ENCODE data around the gene SH2B3. TPM values are rescaled to one million over a fixed set of nuclear protein-coding genes. Genes with fewer than 3 reads are reported as not detected.
A peak's percentile ranks its signal among the peaks of the same experiment; 100 is the strongest.

SH2B3 gene
- 10 to 100 TPM; 29.7 to 29.8 TPM for total RNA-seq

GRCh38 chr12:111405859-111406473 lies at the start of gene SH2B3:
TSS of gene SH2B3 (plus strand) at chr12:111405923. CDS start at chr12:111418146, 12,223 bp downstream.
- H3K4me3 Mint-ChIP-seq = peak within 1 kb of the TSS; percentile 91
- H3K27ac Mint-ChIP-seq = peak within 1 kb of the TSS; percentile 92
- peaks cover 15% of the 10 kb centered on the region for H3K36me3 Mint-ChIP-seq (ENCODE audit: low read depth)
- H3K9me3 Mint-ChIP-seq = no peaks in the 10 kb centered on the region
- no peaks in the 10 kb centered on the region for H3K27me3 Mint-ChIP-seq
- peaks cover 60% of the 10 kb centered on the region for H3K4me1 Mint-ChIP-seq
- ChIA-PET CTCF (interaction anchor here (2.4 to 8.8 kb wide), 4 partner anchors 9 to 44 kb away, joined by 10 to 73 read pairs (median 14); no protein-coding TSS in a partner anchor), POLR2A (no interaction called here)
- DNase-seq = peak; percentile 82

- Mint-ChIP-seq H3K9me3 (no peaks in the 10 kb centered on the region), H3K4me1 (peaks cover 11% of the 10 kb centered on the region), H3K27ac (no peak overlapping the region), H3K27me3 (peaks cover 14% of the 10 kb centered on the region), H3K4me3 (no peak overlapping the region), H3K36me3 (ENCODE audit: low read depth) (no peaks in the 10 kb centered on the region)
- ChIA-PET CTCF (interaction anchor here (1.1 to 1.3 kb wide), 3 partner anchors 16 to 92 kb away, joined by 3 to 4 read pairs (median 3); no protein-coding TSS in a partner anchor), POLR2A (no interaction called here)
- peak; percentile 22 for DNase-seq
These were observed 46.4 kb upstream of the SH2B3 start for GRCh38 chr12:111359231-111359913.

- H3K36me3 Mint-ChIP-seq (ENCODE audit: low read depth) = no peaks in the 10 kb centered on the region
- H3K27ac Mint-ChIP-seq = no peak overlapping the region
- H3K9me3 Mint-ChIP-seq = no peaks in the 10 kb centered on the region
- peaks cover 11% of the 10 kb centered on the region for H3K4me1 Mint-ChIP-seq
- H3K4me3 Mint-ChIP-seq = no peak overlapping the region
- POLR2A ChIA-PET = no interaction called here
- peaks cover 14% of the 10 kb centered on the region for H3K27me3 Mint-ChIP-seq
- no peak for DNase-seq
- CTCF ChIA-PET = interaction anchor here (1.1 to 1.3 kb wide), 3 partner anchors 17 to 92 kb away, joined by 3 to 4 read pairs (median 3); no protein-coding TSS in a partner anchor
These were observed 45.8 kb upstream of the SH2B3 start for GRCh38 chr12:111359914-111360276.

- Mint-ChIP-seq H3K4me1 (peaks cover 11% of the 10 kb centered on the region), H3K27ac (no peak overlapping the region), H3K9me3 (no peaks in the 10 kb centered on the region), H3K27me3 (peaks cover 14% of the 10 kb centered on the region), H3K4me3 (no peak overlapping the region), H3K36me3 (ENCODE audit: low read depth) (no peaks in the 10 kb centered on the region)
- DNase-seq = no peak
- CTCF ChIA-PET = interaction anchor here (0.6 to 1.4 kb wide), 6 partner anchors 9 to 113 kb away, joined by 3 to 4 read pairs (median 3); partner anchors contain the start of gene PHETA1
- POLR2A ChIA-PET = no interaction called here
These were observed 45.3 kb upstream of the SH2B3 start for GRCh38 chr12:111360325-111360930.

GRCh38 chr12:111361073-111361716 lies 44.5 kb upstream of the SH2B3 start:
- ChIA-PET POLR2A (interaction anchor here (0.6 kb wide), 1 partner anchor 8 kb away, joined by 5 read pairs; no protein-coding TSS in a partner anchor), CTCF (interaction anchor here (0.6 to 1.4 kb wide), 2 partner anchors 8 to 112 kb away, joined by 3 to 4 read pairs; partner anchors contain the start of gene PHETA1)
- H3K9me3 Mint-ChIP-seq = no peaks in the 10 kb centered on the region
- H3K4me1 Mint-ChIP-seq = peaks cover 11% of the 10 kb centered on the region
- H3K27ac Mint-ChIP-seq = no peak overlapping the region
- no peak for DNase-seq
- H3K4me3 Mint-ChIP-seq = no peak overlapping the region
- peaks cover 14% of the 10 kb centered on the region for H3K27me3 Mint-ChIP-seq
- no peaks in the 10 kb centered on the region for H3K36me3 Mint-ChIP-seq (ENCODE audit: low read depth)

- peaks cover 15% of the 10 kb centered on the region for H3K27me3 Mint-ChIP-seq
- H3K27ac Mint-ChIP-seq = no peak overlapping the region
- no peak overlapping the region for H3K4me3 Mint-ChIP-seq
- ChIA-PET CTCF (interaction anchor here (1.4 kb wide), 1 partner anchor 8 kb away, joined by 4 read pairs; the partner anchor contains the start of gene PHETA1), POLR2A (interaction anchor here (0.6 kb wide), 1 partner anchor 8 kb away, joined by 5 read pairs; no protein-coding TSS in a partner anchor)
- H3K36me3 Mint-ChIP-seq (ENCODE audit: low read depth) = no peaks in the 10 kb centered on the region
- no peaks in the 10 kb centered on the region for H3K9me3 Mint-ChIP-seq
- DNase-seq = no peak
- H3K4me1 Mint-ChIP-seq = peaks cover 11% of the 10 kb centered on the region
These were observed 43.8 kb upstream of the SH2B3 start for GRCh38 chr12:111361717-111362576.

- peaks cover 13% of the 10 kb centered on the region for H3K4me1 Mint-ChIP-seq
- POLR2A ChIA-PET = interaction anchor here (0.5 to 0.6 kb wide), 2 partner anchors 142 to 249 kb away, joined by 3 to 4 read pairs; no protein-coding TSS in a partner anchor
These were observed 42.8 kb upstream of the SH2B3 start for GRCh38 chr12:111362687-111363475.

GRCh38 chr12:111363578-111363977 lies 42.1 kb upstream of the SH2B3 start:
- CTCF ChIA-PET = no interaction called here
- peaks cover 16% of the 10 kb centered on the region for H3K4me1 Mint-ChIP-seq

More at GRCh38 chr12:111362687-111363475, 42.8 kb upstream of the SH2B3 start:
- H3K4me3 Mint-ChIP-seq = no peak overlapping the region
- peaks cover 22% of the 10 kb centered on the region for H3K27me3 Mint-ChIP-seq
- H3K27ac Mint-ChIP-seq = no peak overlapping the region
- CTCF ChIA-PET = no interaction called here
- H3K36me3 Mint-ChIP-seq (ENCODE audit: low read depth) = no peaks in the 10 kb centered on the region
- H3K9me3 Mint-ChIP-seq = no peaks in the 10 kb centered on the region
- no peak for DNase-seq

GRCh38 chr12:111366075-111366474 lies 39.6 kb upstream of the SH2B3 start:
- H3K4me3 Mint-ChIP-seq = no peak overlapping the region
- no peaks in the 10 kb centered on the region for H3K36me3 Mint-ChIP-seq (ENCODE audit: low read depth)
- POLR2A ChIA-PET = no interaction called here
- H3K27me3 Mint-ChIP-seq = peaks cover 14% of the 10 kb centered on the region
- DNase-seq = no peak
- no peaks in the 10 kb centered on the region for H3K9me3 Mint-ChIP-seq
- CTCF ChIA-PET = interaction anchor here (0.7 kb wide), 1 partner anchor 270 kb away, joined by 4 read pairs; no protein-coding TSS in a partner anchor
- peaks cover 10% of the 10 kb centered on the region for H3K4me1 Mint-ChIP-seq
- H3K27ac Mint-ChIP-seq = no peak overlapping the region

More at GRCh38 chr12:111363578-111363977, 42.1 kb upstream of the SH2B3 start:
- peaks cover 21% of the 10 kb centered on the region for H3K27me3 Mint-ChIP-seq
- no peaks in the 10 kb centered on the region for H3K9me3 Mint-ChIP-seq
- DNase-seq = no peak
- no peak overlapping the region for H3K4me3 Mint-ChIP-seq
- no peaks in the 10 kb centered on the region for H3K36me3 Mint-ChIP-seq (ENCODE audit: low read depth)
- POLR2A ChIA-PET = interaction anchor here (0.6 kb wide), 1 partner anchor 143 kb away, joined by 4 read pairs; no protein-coding TSS in a partner anchor
- H3K27ac Mint-ChIP-seq = no peak overlapping the region

- Mint-ChIP-seq H3K4me3 (no peak overlapping the region), H3K9me3 (no peaks in the 10 kb centered on the region), H3K4me1 (peaks cover 10% of the 10 kb centered on the region), H3K36me3 (ENCODE audit: low read depth) (no peaks in the 10 kb centered on the region), H3K27me3 (peaks cover 17% of the 10 kb centered on the region), H3K27ac (no peak overlapping the region)
- ChIA-PET CTCF (interaction anchor here (0.7 to 3.7 kb wide), 2 partner anchors 30 to 269 kb away, joined by 4 to 16 read pairs; no protein-coding TSS in a partner anchor), POLR2A (no interaction called here)
- no peak for DNase-seq
These were observed 39.1 kb upstream of the SH2B3 start for GRCh38 chr12:111366583-111366982.

- Mint-ChIP-seq H3K27ac (no peak overlapping the region), H3K36me3 (ENCODE audit: low read depth) (no peaks in the 10 kb centered on the region), H3K9me3 (no peaks in the 10 kb centered on the region), H3K27me3 (peaks cover 17% of the 10 kb centered on the region), H3K4me3 (peak overlapping the region; percentile 65), H3K4me1 (peaks cover 10% of the 10 kb centered on the region)
- ChIA-PET CTCF (interaction anchor here (1.3 to 3.7 kb wide), 3 partner anchors 29 to 84 kb away, joined by 4 to 16 read pairs (median 4); no protein-coding TSS in a partner anchor), POLR2A (no interaction called here)
- no peak for DNase-seq
These were observed 38.0 kb upstream of the SH2B3 start for GRCh38 chr12:111367661-111368221.

Data from activated CD4-positive, alpha-beta T cell treated with anti-CD3 and anti-CD28 coated beads, Interleukin-2, amount 10 ng/mL, durations not matched to agents 7 days and 5 days (primary cell).